IPS-NIHi7 (cell line): ENCODE measurements around the gene ZFP62.

Experiments
- DNase-seq: peaks from one replicate; pipeline ENCODE4 v3.0.0; 2012; ENCODE audit warnings: mixed read lengths; ENCODE audit errors: extremely low spot score

The ZFP62 gene

DNA sequence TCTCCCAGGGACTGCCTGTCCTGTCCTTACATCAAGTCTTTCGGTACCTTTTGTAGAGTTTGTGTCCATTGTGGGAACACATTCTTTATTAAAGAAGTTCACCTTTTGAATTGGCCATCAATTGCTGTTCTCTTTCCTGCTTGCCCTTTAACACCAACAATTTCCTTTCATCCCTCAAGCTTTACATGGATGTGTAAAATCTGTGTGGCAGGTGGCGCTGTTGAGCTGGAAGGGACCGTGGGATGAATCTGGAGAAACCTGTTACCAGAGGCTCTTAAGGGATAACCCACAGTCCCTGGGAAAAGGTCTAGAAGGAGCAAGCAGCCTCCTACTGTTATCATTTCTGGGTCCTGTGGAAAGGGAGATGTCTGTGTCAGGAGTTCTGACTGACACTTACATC is 7.9 kb upstream of the ZFP62 start:
- peak; percentile 82 for DNase-seq

DNA sequence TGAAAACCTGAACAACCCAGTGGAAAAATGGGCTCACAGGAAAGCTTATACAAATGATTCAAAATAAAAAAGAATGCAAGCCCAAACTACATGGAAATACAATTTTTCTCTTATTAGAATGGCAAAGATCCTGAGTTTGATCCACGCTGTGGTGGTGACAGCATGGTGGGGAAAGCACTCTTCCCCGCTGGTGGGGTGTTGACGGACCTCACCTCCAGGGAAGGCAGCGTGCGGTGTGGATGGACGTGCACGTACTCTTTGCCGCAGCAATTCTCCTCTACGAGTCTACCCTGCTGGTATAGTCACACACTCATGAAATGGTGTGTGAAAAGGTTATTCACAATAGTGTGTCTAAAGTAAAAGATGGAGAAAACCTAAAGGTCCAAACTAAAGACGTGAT is 5.9 kb upstream of the ZFP62 start:
- DNase-seq: no peak

DNA sequence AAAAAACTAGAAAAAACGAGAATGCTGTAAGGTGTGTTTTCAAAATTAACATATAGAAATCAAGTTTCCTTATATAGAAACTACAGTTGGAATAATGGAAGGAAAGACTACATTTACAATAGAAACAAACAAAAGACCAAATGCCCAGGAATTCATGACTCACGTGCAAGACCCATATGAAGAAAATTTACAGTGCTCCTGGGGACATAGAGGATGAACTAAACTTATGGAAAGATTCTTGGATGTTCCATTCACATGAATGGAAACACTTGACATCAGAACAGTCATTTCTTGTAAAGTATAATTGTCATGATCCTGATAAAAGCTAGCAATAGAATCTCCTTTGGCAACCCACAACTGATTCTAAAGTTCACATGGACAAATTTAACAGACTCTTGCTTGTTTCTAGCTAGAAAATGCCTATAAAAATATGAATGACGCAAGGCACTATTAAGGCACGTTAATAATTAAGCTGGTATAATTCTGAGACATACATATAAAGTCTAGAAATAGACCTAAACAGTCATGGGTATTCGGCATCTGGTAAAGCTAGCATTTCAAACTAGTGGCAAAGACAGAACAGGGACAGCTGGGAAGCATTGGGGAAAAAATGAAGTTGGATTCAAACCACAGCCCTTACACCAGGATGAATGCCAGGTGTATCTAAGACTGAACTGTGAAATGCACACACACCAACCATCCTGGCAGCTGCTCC is 5.1 kb upstream of the ZFP62 start:
- no peak for DNase-seq

DNA sequence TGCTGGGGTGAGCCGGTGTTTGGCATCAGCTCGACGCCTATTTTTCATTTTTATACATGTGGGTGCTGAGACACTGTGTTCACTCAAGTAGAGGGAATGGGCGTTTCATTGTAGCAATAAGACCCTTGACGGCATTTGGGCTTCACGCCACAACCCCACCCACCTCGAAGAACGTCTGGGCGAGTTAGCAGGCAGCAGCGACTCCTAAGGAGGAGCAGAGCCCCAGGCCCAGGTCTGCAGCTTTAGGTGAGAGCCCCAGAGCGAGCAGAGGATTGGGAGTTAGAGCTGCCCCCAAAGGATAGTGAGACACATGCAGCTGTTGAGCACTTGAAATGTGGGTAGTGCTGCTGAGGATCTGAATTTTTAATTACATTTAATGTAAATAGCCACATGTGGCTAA is 1.6 kb upstream of the ZFP62 start:
- peak; percentile 57 for DNase-seq

DNA sequence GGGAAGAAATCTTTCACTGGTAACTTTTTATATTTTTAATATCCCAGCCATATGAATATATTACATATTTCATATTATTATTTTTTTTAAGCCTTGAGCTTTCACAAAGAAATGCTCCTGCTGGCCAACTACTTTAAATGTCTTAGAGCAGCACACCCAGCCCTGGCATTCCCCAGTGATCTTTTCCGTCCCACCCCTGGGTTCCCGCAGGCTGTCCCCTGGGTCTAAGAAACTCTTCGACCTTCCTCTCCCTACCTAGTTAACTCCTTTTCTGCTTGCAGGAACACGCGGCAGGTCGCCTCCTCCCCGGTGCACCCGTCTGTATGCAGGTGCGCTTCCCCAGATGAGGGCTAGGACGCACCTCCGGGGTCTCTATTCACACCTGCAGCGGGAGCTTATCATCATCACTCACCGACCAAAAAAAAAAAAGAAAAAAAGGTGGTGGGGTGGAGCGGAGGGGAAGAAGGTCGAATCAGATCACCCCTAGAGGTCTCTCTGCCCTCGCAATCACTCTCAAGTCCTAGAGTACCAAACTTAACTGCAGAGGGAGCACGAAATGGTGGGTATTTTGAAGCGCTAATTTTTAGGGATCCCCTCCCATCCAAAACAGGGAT is 696 bp downstream of the ZFP62 start:
- DNase-seq: peak; percentile 60

DNA sequence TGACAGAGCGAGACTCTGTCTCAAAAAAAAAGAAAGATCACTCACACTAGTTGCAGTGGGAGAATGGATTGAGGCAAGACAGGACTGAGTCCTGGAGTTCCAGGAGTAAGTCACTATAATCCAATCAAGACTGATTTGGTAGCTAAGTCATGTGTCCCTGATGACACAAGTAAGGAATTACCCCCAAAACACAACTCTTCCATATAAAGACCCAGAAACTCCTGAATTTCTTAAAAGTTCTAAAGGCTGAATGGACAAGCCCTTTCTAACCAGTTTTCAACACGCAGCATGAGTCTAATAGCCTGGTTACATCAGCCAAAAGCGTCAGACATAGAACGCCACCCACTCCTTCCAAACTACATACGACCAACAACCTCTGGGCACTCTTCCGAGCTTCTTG is 2.5 kb downstream of the ZFP62 start:
- DNase-seq: no peak

DNA sequence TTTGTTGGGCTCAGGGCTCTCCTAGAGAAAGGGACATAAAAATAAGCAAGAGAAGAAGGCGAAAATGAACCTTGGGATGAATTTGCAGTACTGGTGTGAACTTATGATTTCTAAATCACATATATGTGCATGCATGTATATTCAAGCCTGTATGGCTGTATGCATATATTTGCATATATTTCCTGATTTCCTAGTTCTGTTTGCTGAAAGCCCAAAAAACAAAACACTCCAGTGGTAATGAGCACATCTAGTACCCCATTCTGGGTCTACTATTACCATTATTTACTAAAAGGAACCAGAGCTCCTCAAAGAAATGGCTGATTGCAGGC is 7.3 kb downstream of the ZFP62 start:
- no peak for DNase-seq

DNA sequence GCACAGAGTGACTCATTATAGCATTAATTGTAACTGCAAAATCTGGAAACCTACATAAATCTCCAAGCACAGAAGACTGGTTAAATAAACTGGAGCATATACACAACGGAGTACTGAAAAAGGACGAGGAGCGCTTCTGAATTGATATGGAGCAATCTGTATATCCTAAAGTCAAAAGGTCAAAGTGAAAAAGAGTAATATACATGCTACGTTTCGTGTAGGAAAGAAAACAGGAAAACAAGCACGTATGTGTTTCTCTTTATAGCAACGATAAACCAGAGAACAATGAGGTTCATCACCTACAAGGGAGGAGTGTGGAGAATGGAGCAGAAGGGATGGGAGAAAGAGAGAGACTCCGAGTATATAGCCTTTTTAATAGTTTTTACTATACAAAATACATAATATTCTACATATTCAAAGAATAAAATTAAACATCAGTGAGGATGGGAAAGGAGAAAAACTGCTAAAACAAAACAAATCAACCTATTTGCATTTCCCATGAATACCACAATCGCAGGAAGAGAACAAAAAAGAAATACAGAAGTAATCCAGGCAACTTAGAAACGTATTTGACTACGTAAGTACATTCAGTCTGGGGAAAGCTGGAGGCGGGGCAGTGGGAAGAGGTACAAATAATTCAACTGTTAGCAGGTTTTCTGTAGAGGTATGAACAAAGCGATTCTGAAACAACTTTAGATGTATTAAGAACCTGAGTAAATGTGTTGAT is 7.8 kb downstream of the ZFP62 start:
- DNase-seq: no peak

DNA sequence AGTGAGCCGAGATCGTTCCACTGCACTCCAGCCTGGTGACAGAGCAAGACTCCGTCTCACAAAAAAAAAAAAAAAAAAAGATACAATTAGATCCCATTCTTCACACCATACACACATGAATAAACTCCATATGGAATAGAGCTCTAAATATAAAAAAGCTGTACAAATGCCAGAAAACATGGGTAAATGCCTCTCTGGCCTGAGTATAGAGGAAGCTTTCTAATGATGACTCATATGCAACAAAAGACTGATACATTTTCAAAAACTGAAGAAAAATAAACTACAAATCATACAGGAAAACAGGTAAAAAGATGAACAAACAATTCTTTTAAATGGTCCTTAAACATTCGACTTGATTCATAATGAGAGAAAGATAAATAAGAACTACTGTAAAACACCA is 8.6 kb downstream of the ZFP62 start:
- DNase-seq: no peak

DNA sequence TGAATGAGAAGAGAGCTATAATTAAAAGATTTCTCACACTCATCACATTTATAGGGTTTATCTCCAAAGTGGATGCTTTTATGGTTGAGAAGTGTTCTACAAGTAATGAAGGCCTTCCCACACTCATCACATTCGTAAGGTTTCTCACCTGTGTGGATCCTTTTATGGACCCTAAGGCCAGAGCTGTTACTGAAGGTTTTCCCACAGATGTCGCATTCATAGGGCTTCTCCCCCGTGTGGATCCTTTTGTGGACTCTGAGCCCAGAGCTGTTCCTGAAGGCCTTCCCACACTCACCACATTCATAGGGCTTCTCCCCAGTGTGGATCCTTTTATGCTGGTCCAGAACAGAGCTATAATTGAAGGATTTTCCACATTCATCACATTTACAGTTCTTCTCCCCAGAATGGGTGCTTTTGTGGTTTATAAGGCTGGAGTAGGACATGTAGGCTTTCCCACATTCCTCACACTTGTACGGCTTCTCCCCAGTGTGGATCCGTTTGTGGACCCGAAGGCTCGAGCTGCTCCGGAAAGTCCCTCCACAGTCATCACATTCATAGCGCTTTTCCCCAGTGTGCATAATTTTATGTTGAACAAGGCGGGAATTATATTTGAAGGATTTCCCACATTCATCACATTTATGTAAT is 10.5 kb downstream of the ZFP62 start:
- DNase-seq: no peak

DNA sequence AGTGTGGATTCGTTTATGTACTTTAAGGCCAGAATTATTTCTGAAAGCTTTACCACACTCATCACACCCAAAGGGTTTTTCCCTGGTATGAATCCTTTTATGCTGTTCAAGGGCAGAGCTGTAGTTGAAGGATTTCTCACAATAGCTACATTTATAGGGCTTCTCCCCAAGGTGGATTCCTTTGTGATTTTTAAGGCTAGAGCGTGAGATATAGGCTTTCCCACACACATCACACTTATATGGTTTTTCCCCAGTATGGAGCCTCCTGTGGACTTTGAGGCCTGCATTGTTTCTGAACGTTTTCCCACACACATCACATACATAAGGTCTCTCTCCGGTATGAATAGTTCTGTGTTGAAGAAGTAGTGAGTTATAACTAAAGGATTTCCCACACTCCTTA is 11.2 kb downstream of the ZFP62 start:
- DNase-seq: no peak

DNA sequence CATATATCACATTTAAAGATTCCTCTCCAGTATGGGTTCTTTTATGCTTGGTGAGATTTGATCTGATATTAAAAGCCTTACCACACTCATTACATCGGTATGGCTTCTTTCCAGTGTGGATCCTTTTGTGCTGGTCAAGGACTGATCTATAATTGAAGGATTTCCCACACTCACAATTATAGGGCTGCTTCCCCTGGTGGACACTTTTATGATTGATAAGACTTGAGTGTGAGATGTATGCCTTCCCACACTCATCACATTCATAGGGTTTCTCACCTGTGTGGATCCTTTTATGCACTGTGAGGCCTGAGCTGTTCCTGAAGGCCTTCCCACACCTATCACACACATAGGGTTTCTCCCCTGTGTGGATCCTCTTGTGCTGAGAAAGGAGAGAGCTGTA is 12.2 kb downstream of the ZFP62 start:
- no peak for DNase-seq

DNA sequence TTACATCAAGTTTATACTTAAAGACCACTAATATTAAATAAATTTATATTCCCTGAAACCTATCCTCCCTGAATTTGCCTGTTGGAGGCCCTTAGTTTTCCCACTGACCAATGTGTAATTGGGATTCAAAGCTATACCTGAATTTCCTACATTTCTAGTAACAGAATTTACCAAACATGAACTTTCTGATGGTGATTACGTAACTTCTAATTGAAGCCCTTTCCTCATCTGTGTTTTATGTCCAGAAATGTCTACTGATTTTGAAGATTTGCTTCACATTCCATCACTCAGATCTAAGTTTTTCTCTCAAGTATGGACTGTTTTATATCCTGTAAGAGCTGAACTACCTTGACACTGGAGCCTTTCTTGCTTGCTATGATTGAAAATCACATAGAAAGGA is 12.8 kb downstream of the ZFP62 start:
- no peak for DNase-seq

DNA sequence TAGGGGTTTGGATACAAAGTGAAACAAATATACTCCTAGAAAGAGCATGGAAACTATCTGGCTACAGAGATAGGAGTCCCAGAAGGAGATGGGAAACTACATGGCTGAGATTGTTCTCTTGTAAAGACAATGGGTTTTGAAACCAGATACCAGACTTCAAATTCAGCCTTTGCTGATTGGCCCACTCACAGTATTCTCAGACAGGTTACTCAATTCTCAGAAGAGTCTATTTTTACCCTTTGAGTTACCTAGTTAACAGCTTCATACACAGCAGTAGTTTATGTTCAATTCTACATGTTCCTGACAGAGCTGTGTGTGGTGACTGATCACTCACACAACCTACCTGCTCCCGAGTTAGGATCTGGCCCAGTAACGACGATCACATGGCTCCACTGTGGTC is 14.1 kb downstream of the ZFP62 start:
- no peak for DNase-seq

DNA sequence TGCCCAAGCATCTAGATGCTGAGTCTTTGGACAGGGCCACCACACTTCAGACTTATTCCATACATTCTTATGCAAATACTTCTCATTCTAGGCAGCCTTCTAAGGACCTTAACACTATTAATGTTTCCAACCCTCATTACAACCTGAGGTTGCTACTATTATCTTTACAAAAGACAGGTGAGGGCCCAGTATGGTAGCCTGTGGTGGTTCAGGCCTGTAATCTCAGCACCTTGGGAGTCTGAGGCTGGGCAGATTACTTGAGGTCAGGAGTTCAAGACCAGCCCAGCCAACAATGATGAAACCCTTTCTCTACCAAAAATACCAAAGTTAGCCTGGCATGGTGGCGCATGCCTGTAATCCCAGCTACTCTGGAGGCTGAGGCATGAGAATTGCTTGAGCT is 16.2 kb downstream of the ZFP62 start:
- DNase-seq: no peak

DNA sequence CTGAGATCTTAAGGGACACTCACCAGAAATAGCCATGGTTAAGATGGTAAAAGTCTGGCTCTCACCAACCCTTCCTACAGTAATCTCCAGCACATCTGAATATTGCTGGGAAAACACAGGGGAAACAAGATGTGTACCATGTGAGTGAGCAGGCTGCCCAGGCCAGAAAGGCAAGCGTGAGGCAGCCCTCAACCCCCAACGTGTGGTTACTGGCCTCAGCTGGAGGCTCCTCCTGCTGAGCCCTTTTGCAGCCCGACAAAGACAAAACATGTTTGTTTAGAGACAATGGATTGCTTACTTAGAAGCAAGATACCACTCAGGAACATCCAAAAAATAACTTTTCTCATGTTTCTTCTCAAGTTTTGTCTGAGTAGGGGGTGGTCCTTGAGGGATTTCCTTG is 16.6 kb downstream of the ZFP62 start:
- DNase-seq: peak; percentile 25

DNA sequence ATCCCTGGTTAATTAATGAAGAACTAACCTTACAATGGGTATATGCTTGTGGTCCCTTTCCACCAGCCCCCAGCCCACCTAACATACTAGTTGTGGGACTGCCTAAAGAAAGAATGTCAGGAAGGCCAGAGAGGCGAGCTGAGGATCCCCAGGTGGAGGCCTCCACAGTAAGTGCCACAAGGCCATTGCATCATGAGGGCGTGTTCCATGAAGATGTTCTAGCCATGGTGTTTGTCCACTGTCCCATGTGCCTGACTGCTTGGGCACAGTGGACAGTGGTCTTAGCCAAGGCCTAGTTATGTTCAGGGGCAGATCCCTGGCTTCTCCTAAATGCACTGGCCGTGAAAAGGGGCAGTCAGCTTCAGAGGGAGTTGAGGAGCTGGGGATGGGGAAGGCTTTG is 21.1 kb downstream of the ZFP62 start:
- DNase-seq: no peak

DNA sequence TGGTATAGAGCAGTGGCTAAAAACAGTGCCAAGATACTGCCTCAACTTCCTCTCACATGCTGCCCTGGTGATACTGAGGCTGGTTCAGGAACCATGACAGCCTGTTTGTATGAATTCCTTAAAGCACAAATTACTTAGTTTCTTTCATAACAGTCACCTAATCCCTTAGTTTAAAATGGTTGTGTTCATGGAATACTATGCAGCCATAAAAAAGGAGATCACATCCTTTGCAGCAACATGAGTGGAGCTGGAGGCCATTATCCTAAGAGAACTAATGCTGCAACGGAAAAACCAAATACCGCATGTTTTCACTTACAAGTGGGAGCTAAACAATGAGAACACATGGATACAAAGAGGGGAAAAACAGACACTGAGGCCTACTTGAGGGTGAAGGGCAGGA is 21.8 kb downstream of the ZFP62 start:
- no peak for DNase-seq

DNA sequence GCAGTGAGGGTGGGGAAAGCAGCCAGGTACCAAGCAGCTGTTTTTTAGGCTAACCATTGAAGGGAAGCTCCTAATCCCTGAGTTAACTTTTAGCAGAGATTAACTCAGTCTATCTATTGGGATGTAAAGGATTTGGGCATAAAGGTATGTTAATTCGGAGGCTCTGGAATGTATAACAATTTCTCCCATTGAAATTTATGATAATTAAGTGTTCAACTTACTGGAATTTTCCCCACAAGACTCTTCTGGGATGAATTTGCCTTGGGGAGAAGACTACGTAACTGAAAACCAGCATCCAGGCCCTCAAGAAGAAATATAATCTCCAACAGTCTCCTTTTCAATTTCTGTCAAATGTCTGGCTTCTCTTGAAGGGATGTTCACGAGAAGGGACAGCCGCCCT is 23.6 kb downstream of the ZFP62 start:
- no peak for DNase-seq

DNA sequence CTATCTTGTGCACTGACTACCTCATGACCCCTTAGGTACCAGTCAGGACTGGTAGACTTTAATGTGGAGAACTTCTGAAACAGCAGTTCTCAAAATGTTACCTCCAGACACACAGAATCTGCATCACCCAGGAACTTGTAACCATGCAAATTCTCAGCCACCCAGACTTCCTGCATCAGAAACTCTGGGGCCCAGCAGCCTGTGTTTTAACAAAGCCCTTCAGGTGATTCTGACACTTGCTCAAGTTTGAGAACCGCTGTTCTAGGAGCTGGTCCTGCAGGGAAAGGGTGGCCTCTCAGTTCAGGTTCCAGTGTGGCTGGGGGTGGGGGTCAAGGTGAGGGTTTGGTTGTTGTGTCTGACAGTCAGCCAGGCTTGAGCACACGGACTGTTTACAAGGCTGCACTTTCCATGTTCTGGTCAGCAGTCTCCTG is 28.4 kb downstream of the ZFP62 start:
- DNase-seq: no peak

DNA sequence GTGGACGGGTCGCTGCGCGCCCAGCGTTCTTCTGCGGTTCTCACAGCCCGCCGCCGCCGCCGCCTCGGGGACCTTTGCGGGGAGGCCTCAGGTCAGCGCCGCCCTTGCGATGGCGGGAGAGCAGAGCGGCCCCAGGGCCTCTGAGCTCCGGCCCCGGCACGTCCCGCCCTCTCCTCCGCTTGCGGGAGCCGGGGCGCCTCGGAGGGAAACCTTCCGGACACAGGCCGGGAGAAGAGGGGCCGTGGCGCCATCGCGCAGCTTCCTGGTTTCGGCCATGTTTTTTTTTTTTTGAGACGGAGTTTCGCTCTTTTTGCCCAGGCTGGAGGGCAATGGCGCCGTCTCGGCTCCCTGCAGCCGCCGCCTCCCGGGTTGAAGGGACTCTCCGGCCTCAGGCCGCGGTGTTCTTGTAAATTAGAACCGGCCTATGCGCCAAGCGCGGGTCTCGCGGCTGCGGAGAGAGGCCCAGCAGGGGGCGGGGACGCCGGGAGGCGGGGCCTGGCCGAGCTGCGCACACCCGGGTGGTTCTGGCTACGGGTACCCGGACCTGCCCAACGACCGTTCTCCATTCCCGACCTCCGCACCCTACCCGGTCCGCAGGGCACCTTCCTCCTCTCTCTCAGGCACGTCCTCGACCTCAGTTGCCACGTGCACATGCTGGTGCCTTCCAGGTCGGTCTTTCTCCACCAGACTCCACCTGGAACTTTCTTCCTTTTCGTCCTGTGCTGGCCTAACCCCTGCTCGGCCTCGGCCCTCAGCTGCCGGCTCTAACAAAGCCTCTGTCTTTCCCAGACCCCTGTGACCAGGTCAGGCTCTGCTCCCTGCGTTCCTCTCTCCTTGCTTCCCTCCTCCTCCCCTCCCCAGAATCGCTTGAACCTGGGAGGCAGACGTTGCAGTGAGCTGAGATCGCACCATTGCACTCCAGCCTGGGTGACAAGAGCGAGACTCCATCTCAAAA is 29.7 kb downstream of the ZFP62 start:
- peak; percentile 84 for DNase-seq
